Keratinocyte (primary cell): ENCODE results near the gene MAL.

Source experiments
- CTCF ChIP-seq, 3 experiments: IDR thresholded peaks in 1 of 3; conservative IDR thresholded peaks in 1 of 3; optimal IDR thresholded peaks in 1 of 3; 2 replicates in 2 of 3; 3 replicates in 1 of 3; pipeline versions ENCODE3 to v1.5.1; 2011; ENCODE audit warnings: low read length in 3 of 3, mild to moderate bottlenecking in 3 of 3, moderate library complexity in 2 of 3, control low read depth in 1 of 3, inconsistent platforms in 1 of 3; ENCODE audit not compliant: insufficient read depth in 2 of 3; ENCODE audit errors: extremely low read depth in 1 of 3
- EZH2 ChIP-seq: IDR thresholded peaks from one replicate; pipeline ENCODE4 v1.6.1; 2012; ENCODE audit warnings: inconsistent platforms, mild to moderate bottlenecking, low read length, moderate library complexity

DNA sequence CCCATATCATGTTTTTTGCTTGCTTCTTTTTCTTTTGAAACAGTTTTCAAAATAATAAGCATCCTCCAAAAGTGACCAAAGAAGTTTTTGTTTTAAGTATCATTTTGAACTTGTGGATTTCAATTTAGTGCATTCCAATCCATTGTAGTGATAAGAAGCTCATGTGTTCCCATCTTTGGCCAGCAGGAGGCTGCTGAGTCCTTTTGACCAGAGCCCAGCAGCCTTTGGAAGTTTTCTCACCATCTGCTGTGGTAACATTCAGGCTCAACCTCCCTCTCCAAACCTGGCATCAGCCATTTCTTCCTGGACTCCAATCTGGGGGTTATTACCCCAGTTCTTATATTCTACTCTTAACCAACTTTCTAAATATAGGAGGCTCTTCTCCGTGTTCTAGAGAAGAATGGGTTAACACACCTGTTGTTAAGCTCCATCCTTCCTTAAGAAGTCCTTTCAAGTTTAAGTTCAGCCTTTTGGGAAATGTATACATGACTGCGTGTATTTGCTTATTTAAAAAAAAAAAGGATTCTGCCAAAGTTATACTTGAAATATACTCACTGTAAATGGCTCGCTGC is 39.0 kb upstream of the MAL start:
- TF ChIP-seq CTCF (optimal IDR thresholded peaks at IDR 0.05 in 1 of 3, IDR thresholded peaks at IDR 0.05 in 1 of 3, conservative IDR thresholded peaks at IDR 0.05 in 1 of 3; ENCODE audit: extremely low read depth in 1 of 3, insufficient read depth in 2 of 3, low read length in 3 of 3) = peak; percentile 52 to 77 (median 70)
- TF ChIP-seq EZH2 = no peak
